Cardiac fibroblast (primary cell): ENCODE results near the gene ITGBL1.

ENCODE experiments used
- DNase-seq, 2 donors: peaks; one replicate each; pipeline versions ENCODE4 v3.0.0 to v3.0.0-alpha.2; 2010; ENCODE audit warnings: low read depth in 2 of 2
- H3K4me3 ChIP-seq, 2 donors: replicated peaks in 1 of 2; 1 replicate in 1 of 2; 2 replicates in 1 of 2; pipeline ENCODE4 v1.5.1; 2011; ENCODE audit warnings: low read depth in 2 of 2, low read length in 2 of 2, mild to moderate bottlenecking in 2 of 2, moderate library complexity in 1 of 2
- TF ChIP-seq, protein P1 (sequence below): IDR thresholded peaks from one replicate; pipeline ENCODE4 v1.5.1; 2011; ENCODE audit warnings: low read depth, mild to moderate bottlenecking, low read length, inconsistent platforms

Gene ITGBL1

DNA sequence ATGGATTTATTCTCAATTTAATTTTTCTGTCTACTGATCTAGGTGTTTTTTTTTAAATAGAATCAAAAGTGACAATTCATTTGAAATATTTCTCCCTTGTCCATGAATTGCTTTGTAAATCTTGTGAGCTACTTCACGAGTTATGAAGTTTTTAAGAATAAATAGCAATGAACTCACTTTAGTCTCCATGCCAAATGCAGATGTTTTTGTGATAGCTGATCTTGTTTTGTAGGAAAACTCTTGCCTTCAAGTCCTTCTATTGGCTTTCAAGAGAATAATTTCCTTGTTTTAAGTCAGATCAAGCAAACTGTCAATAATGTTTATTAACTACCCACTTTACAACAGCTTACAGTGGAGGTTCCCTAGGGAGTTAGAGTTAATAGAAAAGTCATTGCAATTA, 99.8 kb downstream of the ITGBL1 start:
- no peak overlapping the region for H3K4me3 ChIP-seq
- TF ChIP-seq, protein P1, sequence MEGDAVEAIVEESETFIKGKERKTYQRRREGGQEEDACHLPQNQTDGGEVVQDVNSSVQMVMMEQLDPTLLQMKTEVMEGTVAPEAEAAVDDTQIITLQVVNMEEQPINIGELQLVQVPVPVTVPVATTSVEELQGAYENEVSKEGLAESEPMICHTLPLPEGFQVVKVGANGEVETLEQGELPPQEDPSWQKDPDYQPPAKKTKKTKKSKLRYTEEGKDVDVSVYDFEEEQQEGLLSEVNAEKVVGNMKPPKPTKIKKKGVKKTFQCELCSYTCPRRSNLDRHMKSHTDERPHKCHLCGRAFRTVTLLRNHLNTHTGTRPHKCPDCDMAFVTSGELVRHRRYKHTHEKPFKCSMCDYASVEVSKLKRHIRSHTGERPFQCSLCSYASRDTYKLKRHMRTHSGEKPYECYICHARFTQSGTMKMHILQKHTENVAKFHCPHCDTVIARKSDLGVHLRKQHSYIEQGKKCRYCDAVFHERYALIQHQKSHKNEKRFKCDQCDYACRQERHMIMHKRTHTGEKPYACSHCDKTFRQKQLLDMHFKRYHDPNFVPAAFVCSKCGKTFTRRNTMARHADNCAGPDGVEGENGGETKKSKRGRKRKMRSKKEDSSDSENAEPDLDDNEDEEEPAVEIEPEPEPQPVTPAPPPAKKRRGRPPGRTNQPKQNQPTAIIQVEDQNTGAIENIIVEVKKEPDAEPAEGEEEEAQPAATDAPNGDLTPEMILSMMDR = no peak
- no peak for DNase-seq

DNA sequence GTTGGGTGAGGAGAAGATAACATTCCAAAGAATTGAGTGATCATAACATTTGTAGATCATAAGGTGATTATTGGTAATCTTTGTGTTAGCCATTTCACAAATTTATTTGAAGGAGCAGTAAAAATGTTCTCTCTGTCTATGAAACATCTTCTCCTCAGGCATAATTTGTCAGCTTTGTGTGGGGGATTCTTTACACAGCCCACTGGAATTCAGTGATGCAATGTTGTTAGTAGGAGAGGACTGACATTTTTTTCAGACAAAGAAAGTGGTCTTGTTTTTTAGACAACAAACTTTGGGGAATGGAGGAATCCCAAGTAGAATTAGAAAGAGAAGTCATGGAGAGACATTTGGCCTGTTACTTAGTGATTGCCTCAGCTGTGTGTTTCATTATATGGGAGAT, 100.3 kb downstream of the ITGBL1 start:
- TF ChIP-seq, protein P1 = no peak
- DNase-seq = peak; percentile 30 to 73

DNA sequence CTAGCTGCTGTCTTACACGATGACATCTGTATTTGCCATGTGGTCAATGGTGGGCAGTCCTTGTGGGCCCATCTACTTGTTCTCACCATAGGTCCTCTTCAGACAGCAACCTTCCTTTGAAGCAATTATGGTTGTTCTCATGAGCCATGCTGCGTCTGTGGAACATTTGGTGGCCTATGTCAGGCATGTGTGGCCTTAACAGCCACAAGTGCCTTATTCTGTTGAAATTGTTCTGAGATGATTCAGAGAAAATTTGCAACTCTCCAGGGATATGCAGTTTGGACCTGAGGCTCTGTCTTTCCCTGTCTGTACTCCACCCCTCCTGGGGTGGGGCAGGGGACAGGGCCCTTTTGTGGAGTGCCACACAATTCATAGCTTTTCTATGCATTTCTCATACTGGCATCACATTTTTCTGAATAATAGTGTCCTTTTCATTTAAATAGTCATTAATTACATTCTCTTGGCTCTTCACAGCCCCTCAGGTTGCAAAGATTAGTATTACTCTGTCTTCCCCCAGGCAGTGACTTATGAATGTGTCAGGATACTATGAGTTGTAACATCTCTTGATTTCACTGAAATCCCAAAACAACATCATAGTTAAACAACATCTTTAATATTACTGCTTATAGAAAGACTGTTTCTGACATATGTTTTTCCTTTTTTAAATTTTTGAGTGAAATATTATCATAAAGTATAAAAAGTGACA, 102.1 kb downstream of the ITGBL1 start:
- no peak overlapping the region for H3K4me3 ChIP-seq
- peak in 1 of 2 donors; percentile 50 for DNase-seq
- TF ChIP-seq, protein P1 = no peak

More for the DNA sequence above, 100.3 kb downstream of the ITGBL1 start:
- no peak overlapping the region for H3K4me3 ChIP-seq

DNA sequence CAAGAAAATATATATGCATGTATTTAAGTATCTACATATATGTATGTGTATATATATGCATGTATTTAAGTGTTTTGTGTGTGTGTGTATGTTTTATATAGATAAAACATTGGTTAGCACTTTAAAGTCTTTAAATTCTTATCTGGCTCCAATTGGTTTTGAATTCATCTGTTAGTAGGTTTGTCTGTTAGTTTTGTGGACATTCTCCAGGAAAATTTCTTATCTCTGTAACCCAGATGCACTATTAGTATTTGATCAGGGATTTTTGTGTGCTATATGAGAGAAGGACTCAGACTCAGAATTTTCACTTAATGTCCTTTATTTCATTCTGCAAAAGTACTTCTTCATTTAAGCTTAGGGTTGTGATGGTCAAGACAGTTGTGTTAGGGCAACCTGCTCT, 103.1 kb downstream of the ITGBL1 start:
- TF ChIP-seq, protein P1 = no peak
- no peak for DNase-seq
- no peak overlapping the region for H3K4me3 ChIP-seq

DNA sequence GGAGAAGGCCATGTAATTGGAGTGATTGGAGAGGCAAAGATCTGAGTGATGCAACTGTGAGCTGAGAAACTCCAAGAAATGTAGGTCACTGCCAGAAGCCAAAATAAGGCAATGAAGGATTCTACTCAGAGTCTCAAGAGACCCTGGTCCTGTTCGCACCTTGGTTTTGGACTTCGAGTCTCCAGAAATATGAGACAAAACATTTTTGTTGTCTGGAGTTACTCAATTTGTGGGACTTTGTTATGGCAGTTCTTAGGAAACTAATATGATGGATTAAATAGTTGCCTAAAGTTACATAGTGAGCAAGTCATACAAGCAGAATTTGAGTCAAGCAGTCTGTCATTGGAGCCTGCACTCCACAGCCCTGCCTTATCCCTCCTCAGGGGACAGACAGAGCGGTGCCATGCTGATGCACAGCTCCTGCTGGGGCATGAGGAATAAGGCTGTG, 104.2 kb downstream of the ITGBL1 start:
- TF ChIP-seq, protein P1 = no peak
- no peak overlapping the region for H3K4me3 ChIP-seq
- peak; percentile 20 to 33 for DNase-seq

DNA sequence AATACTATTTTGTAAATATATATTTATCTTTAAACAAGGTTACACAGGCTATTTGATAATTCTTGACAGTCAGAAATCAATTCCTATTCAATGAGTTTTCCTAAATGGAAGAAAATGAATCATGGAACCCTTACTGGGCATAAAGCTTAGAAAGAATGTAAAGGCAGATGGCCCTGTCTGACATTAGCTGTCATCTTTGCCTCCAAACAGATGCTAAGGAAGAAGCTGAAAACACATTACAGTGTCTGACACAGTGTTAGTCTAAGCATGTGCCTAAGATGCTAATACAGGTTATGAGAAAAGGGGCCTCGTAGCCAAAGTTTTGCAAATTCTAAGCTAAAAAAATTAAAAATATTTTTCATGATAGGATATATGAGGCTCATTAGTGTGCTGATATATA, 112.8 kb downstream of the ITGBL1 start:
- no peak overlapping the region for H3K4me3 ChIP-seq
- no peak for DNase-seq
- TF ChIP-seq, protein P1 = no peak

DNA sequence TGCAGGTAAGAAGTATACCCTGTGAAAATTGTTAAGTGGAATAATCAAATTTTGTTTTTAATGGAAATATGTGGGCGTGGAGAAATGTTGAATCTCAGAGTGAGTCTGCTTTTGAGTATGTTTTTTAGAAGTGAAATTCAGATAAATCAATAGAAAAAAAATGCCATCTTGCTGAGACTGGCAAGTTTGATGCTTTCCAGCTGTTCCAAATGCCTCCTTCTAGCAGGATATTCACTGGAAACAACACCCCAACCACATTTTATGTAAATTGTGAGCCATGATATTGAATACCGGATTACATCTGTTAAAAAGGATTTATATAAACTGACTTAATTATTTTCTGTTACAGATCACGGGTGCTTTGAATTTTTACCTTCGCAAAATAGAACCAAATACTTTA, 115.4 kb downstream of the ITGBL1 start:
- TF ChIP-seq, protein P1 = no peak
- H3K4me3 ChIP-seq = no peak overlapping the region
- DNase-seq = no peak
